B cell (primary cell): ENCODE data around the gene PBXIP1. TPM values are rescaled to one million over a fixed set of nuclear protein-coding genes. Genes with fewer than 3 reads are reported as not detected.

Experiments
- ATAC-seq: fragments of 200-7000 bp; cut with Tn5 transposase; one replicate; pipeline ENCODE4 v1.10.0; 2021; ENCODE audit warnings: low read depth, mild to moderate bottlenecking, moderate number of reproducible peaks, moderate library complexity
- CTCF ChIA-PET: fragments of 350-600 bp; sonication (Branson Sonifier 250); formaldehyde crosslinking; loops from one replicate; lab custom pipeline; 2021; ENCODE audit warnings: antibody characterized with exemption, inconsistent platforms; lab: Charles Lee
- POLR2A ChIA-PET: fragments of 350-600 bp; sonication (Branson Sonifier 250); formaldehyde crosslinking; loops from one replicate; lab custom pipeline; 2021; ENCODE audit warnings: antibody characterized with exemption; lab: Charles Lee
- DNase-seq: peaks from one replicate; pipeline ENCODE4 v3.0.0; 2013
- H2AFZ ChIP-seq: 2 replicates; pipeline ENCODE4 v1.6.1; 2012; ENCODE audit warnings: mild to moderate bottlenecking, low read depth, low read length; ENCODE audit not compliant: insufficient read depth, poor library complexity, severe bottlenecking
- H3K27ac ChIP-seq, 2 donors: 1 replicate in 1 of 2; 2 replicates in 1 of 2; pipeline ENCODE4 v1.5.1; 2012 to 2013; ENCODE audit warnings: low read length in 2 of 2, mild to moderate bottlenecking in 2 of 2, moderate library complexity in 1 of 2
- H3K27me3 ChIP-seq, 4 experiments: fragments of 200-600 bp in 1 of 4; sonication (generic) in 1 of 4; replicated peaks in 1 of 4; 1 replicate in 2 of 4; 2 replicates in 2 of 4; pipeline versions ENCODE4 v1.6.1 to v1.7.0; 2013 to 2016; ENCODE audit warnings: low read length in 3 of 4, mild to moderate bottlenecking in 2 of 4, mixed read lengths in 1 of 4, moderate library complexity in 1 of 4; ENCODE audit not compliant: insufficient read depth in 4 of 4, control insufficient read depth in 3 of 4; ENCODE audit errors: control extremely low read depth in 1 of 4
- H3K36me3 ChIP-seq, 2 experiments: replicated peaks in 1 of 2; 1 replicate in 1 of 2; 2 replicates in 1 of 2; pipeline versions ENCODE4 v1.6.1 to v1.7.1; 2013; ENCODE audit warnings: low read length in 1 of 2; ENCODE audit not compliant: insufficient read depth in 2 of 2, control insufficient read depth in 1 of 2; ENCODE audit errors: control extremely low read depth in 1 of 2, extremely low read depth in 1 of 2
- H3K4me1 ChIP-seq, 2 donors: fragments of 200-600 bp in 1 of 2; sonication (generic) in 1 of 2; 1 replicate in 1 of 2; 2 replicates in 1 of 2; pipeline versions ENCODE4 v1.5.1 to v1.6.1; 2013 to 2017; ENCODE audit warnings: low read length in 2 of 2; ENCODE audit not compliant: control insufficient read depth in 2 of 2, insufficient read depth in 2 of 2
- H3K4me2 ChIP-seq: replicated peaks from 2 replicates; pipeline ENCODE3; 2012; ENCODE audit warnings: mild to moderate bottlenecking, low read depth, low read length; ENCODE audit not compliant: poor library complexity, severe bottlenecking
- H3K4me3 ChIP-seq, 5 experiments: fragments of 200-600 bp in 1 of 5; sonication (generic) in 1 of 5; 1 replicate in 3 of 5; 2 replicates in 2 of 5; pipeline versions ENCODE4 v1.5.1 to v1.7.0; 2011 to 2016; ENCODE audit warnings: low read length in 4 of 5, mild to moderate bottlenecking in 4 of 5, low read depth in 2 of 5, control low read depth in 1 of 5, moderate library complexity in 1 of 5; ENCODE audit not compliant: insufficient read depth in 1 of 5; ENCODE audit errors: control extremely low read depth in 1 of 5, extremely low read depth in 1 of 5
- H3K79me2 ChIP-seq: fragments of 200-600 bp; sonication (generic); one replicate; pipeline ENCODE4 v1.6.0; 2016; ENCODE audit warnings: low read length; ENCODE audit not compliant: control insufficient read depth, insufficient read depth
- H3K9ac ChIP-seq: fragments of 200-600 bp; sonication (generic); 2 replicates; pipeline ENCODE4 v1.6.1; 2017; ENCODE audit warnings: mild to moderate bottlenecking, low read length, moderate library complexity
- H3K9me3 ChIP-seq, 3 donors: one replicate each; pipeline versions ENCODE4 v1.6.1 to v1.7.1; 2013; ENCODE audit warnings: low read length in 2 of 3; ENCODE audit not compliant: control insufficient read depth in 2 of 3, insufficient read depth in 1 of 3; ENCODE audit errors: control extremely low read depth in 1 of 3
- H4K20me1 ChIP-seq: 2 replicates; pipeline ENCODE4 v1.6.0; 2012; ENCODE audit warnings: mild to moderate bottlenecking, low read length; ENCODE audit not compliant: insufficient read depth, control insufficient read depth, poor library complexity, severe bottlenecking
- H3K27ac Mint-ChIP-seq: one replicate; pipeline ENCODE4 v1.8.0; 2021; ENCODE audit warnings: mixed read lengths
- H3K27me3 Mint-ChIP-seq: one replicate; pipeline ENCODE4 v1.8.0; 2021; ENCODE audit warnings: mixed read lengths
- H3K4me1 Mint-ChIP-seq: one replicate; pipeline ENCODE4 v1.8.0; 2021; ENCODE audit warnings: mixed read lengths
- H3K4me3 Mint-ChIP-seq: one replicate; pipeline ENCODE4 v1.8.0; 2021; ENCODE audit warnings: mixed read lengths
- H3K9me3 Mint-ChIP-seq: one replicate; pipeline ENCODE4 v1.8.0; 2022; ENCODE audit warnings: mixed read lengths; ENCODE audit not compliant: insufficient read depth
- EZH2 ChIP-seq: IDR thresholded peaks from 2 replicates; pipeline ENCODE4 v1.6.1; 2012; ENCODE audit warnings: borderline replicate concordance, low read depth, mild to moderate bottlenecking, moderate library complexity, low read length; ENCODE audit not compliant: insufficient read depth, poor library complexity, severe bottlenecking
- WGBS: methylation state at CpG from one replicate; pipeline ENCODE4 v1.1.5; 2013; ENCODE audit warnings: missing lambda C conversion rate; ENCODE audit not compliant: insufficient coverage; 5-methylcytosine and 5-hydroxymethylcytosine counted together
- intact Hi-C: fragments of 100-400 bp; cut with micrococcal nuclease; formaldehyde crosslinking; loops from one replicate; pipeline ENCODE4 v1.10.0; 2022
- polyA plus RNA-seq: library from polyadenylated mRNA; depleted of rRNA; stranded (reverse); fragments of >200 nt; gene quantifications from 2 replicates; pipeline ENCODE4 v1.2.3, GENCODE V29; 2012
- total RNA-seq, 2 donors: library from RNA; stranded (reverse); fragments of 120-200 nt in 1 of 2; gene quantifications; 1 replicate in 1 of 2; 2 replicates in 1 of 2; pipeline versions ENCODE4 v1.2.3 to v1.2.4, GENCODE V29; 2013 to 2022
- TF ChIP-seq, protein P1 (sequence below): fragments of 200-600 bp; IDR thresholded peaks from one replicate; pipeline ENCODE4 v1.8.0; 2022; ENCODE audit warnings: antibody characterized with exemption, mild to moderate bottlenecking

PBXIP1 gene
- total and polyA plus RNA-seq, 2 donors (not counting 1 experiment from before 2014, with no cell fraction given), result 77.6 to 212 TPM

DNA sequence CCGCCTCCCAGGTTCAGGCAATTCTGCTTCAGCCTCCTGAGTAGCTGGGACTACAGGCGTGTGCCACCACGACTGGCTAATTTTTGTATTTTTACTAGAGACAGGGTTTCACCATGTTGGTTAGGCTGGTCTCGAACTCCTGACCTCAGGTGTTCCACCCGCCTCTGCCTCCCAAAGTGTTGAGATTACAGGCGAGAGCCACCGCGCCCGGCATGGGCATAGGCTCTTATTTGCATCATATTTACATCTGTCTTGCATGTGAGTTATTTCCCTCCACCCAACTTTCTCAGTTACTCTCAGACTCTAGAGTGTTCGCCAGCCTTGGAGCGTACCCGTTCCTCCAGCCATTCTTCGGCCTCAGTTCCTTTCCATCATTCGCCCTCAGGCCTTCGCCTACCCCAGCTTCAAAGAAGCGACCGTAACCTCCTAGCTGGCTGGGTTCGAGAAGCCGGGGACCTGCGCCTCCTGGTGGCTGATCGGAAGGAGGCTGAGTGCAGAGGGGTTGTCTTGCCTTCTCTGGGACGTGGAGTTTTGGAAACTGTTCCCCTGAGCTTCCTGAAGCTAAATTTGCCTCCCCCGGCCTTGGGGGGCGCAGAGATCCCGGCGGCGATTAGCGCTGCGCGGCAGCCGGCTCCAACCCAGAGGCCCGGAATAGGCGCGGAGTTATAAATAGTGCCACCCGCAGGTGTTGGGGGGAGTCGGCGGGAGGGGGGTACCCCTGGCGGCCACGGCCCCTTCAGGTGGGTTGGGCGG is 43.1 kb upstream of the PBXIP1 start:
- peaks cover 12 to 21% of the 10 kb centered on the region in 2 donors for H3K4me1 ChIP-seq
- no peaks in the 10 kb centered on the region for H3K36me3 ChIP-seq
- Mint-ChIP-seq H3K27ac (peak overlapping the region; percentile 84), H3K27me3 (no peaks in the 10 kb centered on the region), H3K4me1 (peaks cover 28% of the 10 kb centered on the region), H3K9me3 (no peaks in the 10 kb centered on the region), H3K4me3 (peak overlapping the region; percentile 90)
- no peaks in the 10 kb centered on the region for H3K9me3 ChIP-seq
- ATAC-seq, result no peak
- DNase-seq, result peak; percentile 78
- H3K79me2 ChIP-seq, result peaks cover 21% of the 10 kb centered on the region
- intact Hi-C loops, result loop anchor here (1.0 kb wide), 3 partner anchors 24 to 44 kb away; no protein-coding TSS in a partner anchor
- ChIA-PET CTCF (interaction anchor here (0.6 to 18.4 kb wide), 22 partner anchors 9 to 1289 kb away, joined by 3 to 295 read pairs (median 6); partner anchors contain the start of genes CKS1B, FLAD1, PBXIP1 and PMVK), POLR2A (interaction anchor here (0.7 to 7.4 kb wide), 12 partner anchors 11 to 138 kb away, joined by 3 to 74 read pairs (median 5); partner anchors contain the start of genes CKS1B, FLAD1, PMVK and PYGO2)
- no peaks in the 10 kb centered on the region for H3K27me3 ChIP-seq
- H4K20me1 ChIP-seq, result no peaks in the 10 kb centered on the region
- TF ChIP-seq EZH2, result no peak
- TF ChIP-seq, protein P1, sequence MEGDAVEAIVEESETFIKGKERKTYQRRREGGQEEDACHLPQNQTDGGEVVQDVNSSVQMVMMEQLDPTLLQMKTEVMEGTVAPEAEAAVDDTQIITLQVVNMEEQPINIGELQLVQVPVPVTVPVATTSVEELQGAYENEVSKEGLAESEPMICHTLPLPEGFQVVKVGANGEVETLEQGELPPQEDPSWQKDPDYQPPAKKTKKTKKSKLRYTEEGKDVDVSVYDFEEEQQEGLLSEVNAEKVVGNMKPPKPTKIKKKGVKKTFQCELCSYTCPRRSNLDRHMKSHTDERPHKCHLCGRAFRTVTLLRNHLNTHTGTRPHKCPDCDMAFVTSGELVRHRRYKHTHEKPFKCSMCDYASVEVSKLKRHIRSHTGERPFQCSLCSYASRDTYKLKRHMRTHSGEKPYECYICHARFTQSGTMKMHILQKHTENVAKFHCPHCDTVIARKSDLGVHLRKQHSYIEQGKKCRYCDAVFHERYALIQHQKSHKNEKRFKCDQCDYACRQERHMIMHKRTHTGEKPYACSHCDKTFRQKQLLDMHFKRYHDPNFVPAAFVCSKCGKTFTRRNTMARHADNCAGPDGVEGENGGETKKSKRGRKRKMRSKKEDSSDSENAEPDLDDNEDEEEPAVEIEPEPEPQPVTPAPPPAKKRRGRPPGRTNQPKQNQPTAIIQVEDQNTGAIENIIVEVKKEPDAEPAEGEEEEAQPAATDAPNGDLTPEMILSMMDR, result peak; percentile 79
- peak overlapping the region; percentile 97 for H3K4me2 ChIP-seq
- peak overlapping the region; percentile 68 for H2AFZ ChIP-seq
- H3K9ac ChIP-seq, result peak overlapping the region; percentile 75
- 7% methylated on average over 34 of the region's 40 CpGs for WGBS
- peak overlapping the region; percentile 39 to 48 for H3K27ac ChIP-seq
- peak overlapping the region; percentile 0 to 93 (median 74) for H3K4me3 ChIP-seq
